Panc1 (cell line): ENCODE data around the gene MYH10. TPM values are rescaled to one million over a fixed set of nuclear protein-coding genes. Genes with fewer than 3 reads are reported as not detected.

ENCODE experiments used
- ATAC-seq: fragments of 200-7000 bp; cut with Tn5 transposase; 2 replicates; pipeline ENCODE4 v1.9.1; 2020; ENCODE audit warnings: mild to moderate bottlenecking, moderate library complexity
- BruUV-seq: library from RNA; stranded (reverse); fragments of 400-500 nt; replicated peaks from 2 replicates; lab custom pipeline; 2021; lab: Mats Ljungman, UMichigan
- CTCF ChIA-PET: fragments of 300-600 bp; sonication (Branson Sonifier 250); formaldehyde crosslinking; loops from one replicate; lab custom pipeline; 2022; ENCODE audit warnings: antibody characterized with exemption; lab: Charles Lee
- POLR2A ChIA-PET: fragments of 300-600 bp; sonication (Branson Sonifier 250); formaldehyde crosslinking; loops from one replicate; lab custom pipeline; 2022; ENCODE audit warnings: antibody characterized with exemption; lab: Charles Lee
- DNase-seq: peaks from one replicate; pipeline ENCODE4 v3.0.0-alpha.2; 2010; ENCODE audit warnings: low read depth, low spot score
- H3K27ac ChIP-seq: 2 replicates; pipeline ENCODE4 v1.5.1; 2011; ENCODE audit warnings: mild to moderate bottlenecking, low read length, inconsistent platforms
- H3K27me3 ChIP-seq: fragments of 200-500 bp; sonication (Bioruptor generic); 2 replicates; pipeline ENCODE4 v1.6.0; 2014; ENCODE audit warnings: low read length, inconsistent platforms; ENCODE audit not compliant: control insufficient read depth, insufficient read depth
- H3K36me3 ChIP-seq: fragments of 200-500 bp; sonication (Bioruptor generic); 2 replicates; pipeline ENCODE4 v1.5.1; 2014; ENCODE audit warnings: inconsistent platforms, mild to moderate bottlenecking, low read length, moderate library complexity; ENCODE audit not compliant: control insufficient read depth, insufficient read depth
- H3K4me1 ChIP-seq: 2 replicates; pipeline ENCODE4 v1.5.1; 2011; ENCODE audit warnings: inconsistent platforms, mild to moderate bottlenecking, low read length, moderate library complexity; ENCODE audit not compliant: control insufficient read depth, insufficient read depth
- H3K4me3 ChIP-seq, 2 experiments: 2 replicates each; pipeline ENCODE4 v1.5.1; 2011 to 2012; ENCODE audit warnings: low read depth in 2 of 2, low read length in 2 of 2, mild to moderate bottlenecking in 2 of 2, inconsistent platforms in 1 of 2, moderate library complexity in 1 of 2
- H3K9me3 ChIP-seq: fragments of 200-500 bp; sonication (Bioruptor generic); 2 replicates; pipeline ENCODE4 v1.5.1; 2014; ENCODE audit warnings: low read depth, mild to moderate bottlenecking, inconsistent platforms, low read length, moderate library complexity; ENCODE audit not compliant: control insufficient read depth, insufficient read depth
- POLR2AphosphoS5 ChIP-seq: IDR thresholded peaks from 2 replicates; pipeline ENCODE4 v1.6.1; 2012; ENCODE audit warnings: mild to moderate bottlenecking, low read depth, low read length, moderate library complexity
- SIN3A ChIP-seq: IDR thresholded peaks from 2 replicates; pipeline ENCODE4 v1.6.1; 2012; ENCODE audit warnings: low read depth, mild to moderate bottlenecking, low read length, moderate library complexity, borderline replicate concordance; ENCODE audit not compliant: insufficient read depth
- TCF7L2 ChIP-seq: IDR thresholded peaks from 2 replicates; pipeline ENCODE4 v1.6.1; 2011; ENCODE audit warnings: mild to moderate bottlenecking, low read depth, low read length, inconsistent platforms
- in situ Hi-C: cut with HindIII; loops from 2 replicates; pipeline ENCODE4 v1.10.0; 2016; ENCODE audit warnings: low sequenced_read_pairs, low pct_unique_long_range_greater_than_20kb
- intact Hi-C: fragments of 100-400 bp; cut with micrococcal nuclease; formaldehyde crosslinking; loops from one replicate; pipeline ENCODE4 v1.10.0; 2022; ENCODE audit not compliant: unreplicated experiment
- total RNA-seq: library from RNA; stranded (reverse); gene quantifications from one replicate; pipeline ENCODE4 v1.2.1, GENCODE V29; 2021; ENCODE audit not compliant: unreplicated experiment
- TF ChIP-seq, protein P1 (sequence below): fragments of 450-650 bp; IDR thresholded peaks from 2 replicates; pipeline ENCODE4 v1.5.1; 2017; ENCODE audit warnings: mild to moderate bottlenecking
- TF ChIP-seq, protein P2 (sequence below), 2 experiments: IDR thresholded peaks; 2 replicates each; pipeline ENCODE4 v1.6.1; 2011 to 2012; ENCODE audit warnings: low read depth in 2 of 2, control low read depth in 1 of 2, low read length in 1 of 2, mild to moderate bottlenecking in 1 of 2, moderate library complexity in 1 of 2; ENCODE audit not compliant: insufficient read depth in 1 of 2

The MYH10 gene
- total RNA-seq, 1 experiment from 2014 or later, result 36.5 TPM

- intact Hi-C loops (no loop called here), in situ Hi-C loops (no loop called here)
- no TSS peak for BruUV-seq
- no peak for ATAC-seq
- H3K4me1 ChIP-seq, result no peaks in the 10 kb centered on the region; the same call in 1 of the 2 replicates
- no peaks in the 10 kb centered on the region for H3K27me3 ChIP-seq
- no peaks in the 10 kb centered on the region for H3K9me3 ChIP-seq
- H3K27ac ChIP-seq, result no peak overlapping the region
- DNase-seq, result no peak
- H3K4me3 ChIP-seq, result no peak overlapping the region
- ChIA-PET CTCF (no interaction called here), POLR2A (no interaction called here)
- TF ChIP-seq POLR2AphosphoS5, result no peak
- TF ChIP-seq, protein P1, sequence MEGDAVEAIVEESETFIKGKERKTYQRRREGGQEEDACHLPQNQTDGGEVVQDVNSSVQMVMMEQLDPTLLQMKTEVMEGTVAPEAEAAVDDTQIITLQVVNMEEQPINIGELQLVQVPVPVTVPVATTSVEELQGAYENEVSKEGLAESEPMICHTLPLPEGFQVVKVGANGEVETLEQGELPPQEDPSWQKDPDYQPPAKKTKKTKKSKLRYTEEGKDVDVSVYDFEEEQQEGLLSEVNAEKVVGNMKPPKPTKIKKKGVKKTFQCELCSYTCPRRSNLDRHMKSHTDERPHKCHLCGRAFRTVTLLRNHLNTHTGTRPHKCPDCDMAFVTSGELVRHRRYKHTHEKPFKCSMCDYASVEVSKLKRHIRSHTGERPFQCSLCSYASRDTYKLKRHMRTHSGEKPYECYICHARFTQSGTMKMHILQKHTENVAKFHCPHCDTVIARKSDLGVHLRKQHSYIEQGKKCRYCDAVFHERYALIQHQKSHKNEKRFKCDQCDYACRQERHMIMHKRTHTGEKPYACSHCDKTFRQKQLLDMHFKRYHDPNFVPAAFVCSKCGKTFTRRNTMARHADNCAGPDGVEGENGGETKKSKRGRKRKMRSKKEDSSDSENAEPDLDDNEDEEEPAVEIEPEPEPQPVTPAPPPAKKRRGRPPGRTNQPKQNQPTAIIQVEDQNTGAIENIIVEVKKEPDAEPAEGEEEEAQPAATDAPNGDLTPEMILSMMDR, result no peak
- TF ChIP-seq TCF7L2, result no peak
- TF ChIP-seq, protein P2, sequence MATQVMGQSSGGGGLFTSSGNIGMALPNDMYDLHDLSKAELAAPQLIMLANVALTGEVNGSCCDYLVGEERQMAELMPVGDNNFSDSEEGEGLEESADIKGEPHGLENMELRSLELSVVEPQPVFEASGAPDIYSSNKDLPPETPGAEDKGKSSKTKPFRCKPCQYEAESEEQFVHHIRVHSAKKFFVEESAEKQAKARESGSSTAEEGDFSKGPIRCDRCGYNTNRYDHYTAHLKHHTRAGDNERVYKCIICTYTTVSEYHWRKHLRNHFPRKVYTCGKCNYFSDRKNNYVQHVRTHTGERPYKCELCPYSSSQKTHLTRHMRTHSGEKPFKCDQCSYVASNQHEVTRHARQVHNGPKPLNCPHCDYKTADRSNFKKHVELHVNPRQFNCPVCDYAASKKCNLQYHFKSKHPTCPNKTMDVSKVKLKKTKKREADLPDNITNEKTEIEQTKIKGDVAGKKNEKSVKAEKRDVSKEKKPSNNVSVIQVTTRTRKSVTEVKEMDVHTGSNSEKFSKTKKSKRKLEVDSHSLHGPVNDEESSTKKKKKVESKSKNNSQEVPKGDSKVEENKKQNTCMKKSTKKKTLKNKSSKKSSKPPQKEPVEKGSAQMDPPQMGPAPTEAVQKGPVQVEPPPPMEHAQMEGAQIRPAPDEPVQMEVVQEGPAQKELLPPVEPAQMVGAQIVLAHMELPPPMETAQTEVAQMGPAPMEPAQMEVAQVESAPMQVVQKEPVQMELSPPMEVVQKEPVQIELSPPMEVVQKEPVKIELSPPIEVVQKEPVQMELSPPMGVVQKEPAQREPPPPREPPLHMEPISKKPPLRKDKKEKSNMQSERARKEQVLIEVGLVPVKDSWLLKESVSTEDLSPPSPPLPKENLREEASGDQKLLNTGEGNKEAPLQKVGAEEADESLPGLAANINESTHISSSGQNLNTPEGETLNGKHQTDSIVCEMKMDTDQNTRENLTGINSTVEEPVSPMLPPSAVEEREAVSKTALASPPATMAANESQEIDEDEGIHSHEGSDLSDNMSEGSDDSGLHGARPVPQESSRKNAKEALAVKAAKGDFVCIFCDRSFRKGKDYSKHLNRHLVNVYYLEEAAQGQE (IDR thresholded peaks at IDR 0.05; ENCODE audit: insufficient read depth in 1 of 2, low read depth in 2 of 2, low read length in 1 of 2), result no peak
- no peak for TF ChIP-seq SIN3A
- H3K36me3 ChIP-seq, result no peaks in the 10 kb centered on the region
Measured at GRCh38 chr17:8555062-8555461, 75.5 kb downstream of the MYH10 start.

DNA sequence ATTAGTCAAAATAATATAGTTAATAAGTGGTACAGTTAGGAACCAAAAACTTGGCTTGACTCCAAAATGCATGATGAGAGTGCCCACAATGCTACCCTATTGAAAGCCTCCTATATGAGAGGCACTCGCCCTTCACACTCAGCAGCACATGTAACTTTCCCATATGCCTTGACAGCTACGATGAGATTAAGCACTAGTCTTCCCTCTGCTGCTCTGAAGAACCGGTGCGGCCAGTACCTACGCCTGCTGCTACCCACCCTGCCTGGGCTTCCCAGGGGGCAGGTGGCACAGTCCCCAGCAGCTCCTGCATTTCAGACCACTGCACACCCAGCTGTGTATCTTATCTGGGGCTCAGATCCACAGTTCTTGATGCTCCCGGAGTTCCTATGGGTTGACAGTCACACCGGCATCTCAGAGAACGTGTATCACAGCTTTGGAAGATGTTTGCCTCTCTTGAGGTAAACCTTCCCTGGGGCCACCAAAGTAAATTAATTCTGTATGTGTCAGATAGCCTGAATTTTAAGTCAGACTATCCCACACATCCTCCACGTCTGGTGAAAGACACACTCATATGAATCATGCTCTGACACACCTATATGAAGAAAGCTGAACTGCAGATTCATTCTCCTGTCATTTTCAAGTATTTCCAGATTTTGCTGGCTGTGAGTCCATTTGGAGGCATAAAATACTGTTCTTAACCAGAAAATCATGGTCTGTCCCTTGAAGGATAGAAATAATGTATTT lies 77.8 kb downstream of the MYH10 start:
- no peaks in the 10 kb centered on the region for H3K4me1 ChIP-seq
- CTCF ChIA-PET, result no interaction called here
- ATAC-seq (no peak), DNase-seq (no peak)
- POLR2A ChIA-PET, result no interaction called here
- H3K4me3 ChIP-seq, result no peak overlapping the region
- in situ Hi-C loops (no loop called here), intact Hi-C loops (no loop called here)
- H3K27me3 ChIP-seq, result no peaks in the 10 kb centered on the region
- H3K9me3 ChIP-seq, result no peaks in the 10 kb centered on the region
- no peak for TF ChIP-seq SIN3A
- TF ChIP-seq, protein P2 (IDR thresholded peaks at IDR 0.05; ENCODE audit: insufficient read depth in 1 of 2, low read depth in 2 of 2, low read length in 1 of 2), result no peak
- no peak for TF ChIP-seq TCF7L2
- H3K27ac ChIP-seq, result no peak overlapping the region
- no TSS peak for BruUV-seq
- H3K36me3 ChIP-seq, result no peaks in the 10 kb centered on the region
